ENCODE measurements around the gene PHEX. TPM values are rescaled to one million over a fixed set of nuclear protein-coding genes. Genes with fewer than 3 reads are reported as not detected.

PHEX gene
- total RNA-seq, 1 experiment from 2014 or later = 0.27 TPM

DNA sequence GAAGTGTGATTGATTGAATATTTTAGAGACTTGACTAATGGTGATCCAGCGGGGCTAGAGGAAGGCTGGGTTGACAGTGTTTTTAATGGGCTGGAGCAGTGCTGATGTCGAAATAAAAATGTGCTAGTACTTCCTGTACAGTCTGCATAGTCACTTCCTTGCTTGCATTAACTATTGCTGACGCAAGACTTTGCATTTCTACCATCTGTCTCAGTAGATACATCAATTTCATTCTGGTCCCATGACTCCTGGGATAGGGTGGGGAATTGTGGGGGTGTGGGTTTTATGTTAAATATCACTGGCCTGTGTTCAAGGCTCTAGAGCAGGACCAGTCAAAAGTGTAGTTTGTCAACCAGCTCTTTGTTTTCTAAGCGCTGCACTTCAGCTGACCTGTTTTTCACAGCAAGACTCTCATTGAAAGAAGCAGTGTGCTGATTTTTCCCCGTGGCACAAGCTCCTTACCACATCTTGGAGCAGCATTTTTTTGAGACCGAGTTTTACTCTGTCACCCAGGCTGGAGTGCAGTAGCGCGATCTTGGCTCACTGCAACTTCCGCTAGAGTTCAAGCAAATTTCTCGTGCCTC, 35.2 kb upstream of the PHEX start:
- no peaks in the 10 kb centered on the region for H4K20me1 ChIP-seq (ENCODE audit: insufficient read depth)
- intact Hi-C loops (cut with micrococcal nuclease) = no loop called here
- ChIA-PET RAD21 (ENCODE audit: low non-redundant PET in 1 of 2, low total read pairs in 2 of 2, uncharacterized antibody in 2 of 2, unreplicated experiment in 2 of 2) (no interaction called here), CTCF (no interaction called here), POLR2A (no interaction called here)
- ATAC-seq (no peak), DNase-seq (ENCODE audit: low read depth, low spot score) (no peak)
- H3K4me1 ChIP-seq (ENCODE audit: control insufficient read depth in 1 of 2, insufficient read depth in 2 of 2, low read length in 2 of 2) = no peaks in the 10 kb centered on the region
- H3K27me3 ChIP-seq (ENCODE audit: insufficient read depth, low read length) = no peaks in the 10 kb centered on the region
- H3K9me3 ChIP-seq (ENCODE audit: control insufficient read depth in 1 of 2, insufficient read depth in 1 of 2, low read depth in 1 of 2, low read length in 2 of 2) = no peaks in the 10 kb centered on the region
- no peak overlapping the region for H3K27ac ChIP-seq (ENCODE audit: low read depth, low read length)
- no peak overlapping the region for H3K9ac ChIP-seq (ENCODE audit: low read length)
- no peaks in the 10 kb centered on the region for H3K9me2 ChIP-seq (ENCODE audit: insufficient read depth)
- H3K79me2 ChIP-seq (ENCODE audit: insufficient read depth, low read length) = no peaks in the 10 kb centered on the region; the same call in 1 of the 2 replicates
- no peak overlapping the region for H3K4me2 ChIP-seq (ENCODE audit: low read length)
- BruUV-seq (replicated peaks) = no TSS peak
- TF ChIP-seq JUND (IDR thresholded peaks at IDR 0.05) = no peak
- TF ChIP-seq SP1 (IDR thresholded peaks at IDR 0.05; ENCODE audit: low read depth) = no peak
- TF ChIP-seq, protein P1, sequence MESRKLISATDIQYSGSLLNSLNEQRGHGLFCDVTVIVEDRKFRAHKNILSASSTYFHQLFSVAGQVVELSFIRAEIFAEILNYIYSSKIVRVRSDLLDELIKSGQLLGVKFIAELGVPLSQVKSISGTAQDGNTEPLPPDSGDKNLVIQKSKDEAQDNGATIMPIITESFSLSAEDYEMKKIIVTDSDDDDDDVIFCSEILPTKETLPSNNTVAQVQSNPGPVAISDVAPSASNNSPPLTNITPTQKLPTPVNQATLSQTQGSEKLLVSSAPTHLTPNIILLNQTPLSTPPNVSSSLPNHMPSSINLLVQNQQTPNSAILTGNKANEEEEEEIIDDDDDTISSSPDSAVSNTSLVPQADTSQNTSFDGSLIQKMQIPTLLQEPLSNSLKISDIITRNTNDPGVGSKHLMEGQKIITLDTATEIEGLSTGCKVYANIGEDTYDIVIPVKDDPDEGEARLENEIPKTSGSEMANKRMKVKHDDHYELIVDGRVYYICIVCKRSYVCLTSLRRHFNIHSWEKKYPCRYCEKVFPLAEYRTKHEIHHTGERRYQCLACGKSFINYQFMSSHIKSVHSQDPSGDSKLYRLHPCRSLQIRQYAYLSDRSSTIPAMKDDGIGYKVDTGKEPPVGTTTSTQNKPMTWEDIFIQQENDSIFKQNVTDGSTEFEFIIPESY (IDR thresholded peaks at IDR 0.05; ENCODE audit: extremely low read depth, insufficient replicate concordance, low read length) = no peak
- no peak for TF ChIP-seq FOSL1 (IDR thresholded peaks at IDR 0.05; ENCODE audit: low read depth)
- TF ChIP-seq, protein P2, sequence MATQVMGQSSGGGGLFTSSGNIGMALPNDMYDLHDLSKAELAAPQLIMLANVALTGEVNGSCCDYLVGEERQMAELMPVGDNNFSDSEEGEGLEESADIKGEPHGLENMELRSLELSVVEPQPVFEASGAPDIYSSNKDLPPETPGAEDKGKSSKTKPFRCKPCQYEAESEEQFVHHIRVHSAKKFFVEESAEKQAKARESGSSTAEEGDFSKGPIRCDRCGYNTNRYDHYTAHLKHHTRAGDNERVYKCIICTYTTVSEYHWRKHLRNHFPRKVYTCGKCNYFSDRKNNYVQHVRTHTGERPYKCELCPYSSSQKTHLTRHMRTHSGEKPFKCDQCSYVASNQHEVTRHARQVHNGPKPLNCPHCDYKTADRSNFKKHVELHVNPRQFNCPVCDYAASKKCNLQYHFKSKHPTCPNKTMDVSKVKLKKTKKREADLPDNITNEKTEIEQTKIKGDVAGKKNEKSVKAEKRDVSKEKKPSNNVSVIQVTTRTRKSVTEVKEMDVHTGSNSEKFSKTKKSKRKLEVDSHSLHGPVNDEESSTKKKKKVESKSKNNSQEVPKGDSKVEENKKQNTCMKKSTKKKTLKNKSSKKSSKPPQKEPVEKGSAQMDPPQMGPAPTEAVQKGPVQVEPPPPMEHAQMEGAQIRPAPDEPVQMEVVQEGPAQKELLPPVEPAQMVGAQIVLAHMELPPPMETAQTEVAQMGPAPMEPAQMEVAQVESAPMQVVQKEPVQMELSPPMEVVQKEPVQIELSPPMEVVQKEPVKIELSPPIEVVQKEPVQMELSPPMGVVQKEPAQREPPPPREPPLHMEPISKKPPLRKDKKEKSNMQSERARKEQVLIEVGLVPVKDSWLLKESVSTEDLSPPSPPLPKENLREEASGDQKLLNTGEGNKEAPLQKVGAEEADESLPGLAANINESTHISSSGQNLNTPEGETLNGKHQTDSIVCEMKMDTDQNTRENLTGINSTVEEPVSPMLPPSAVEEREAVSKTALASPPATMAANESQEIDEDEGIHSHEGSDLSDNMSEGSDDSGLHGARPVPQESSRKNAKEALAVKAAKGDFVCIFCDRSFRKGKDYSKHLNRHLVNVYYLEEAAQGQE (IDR thresholded peaks at IDR 0.05; ENCODE audit: low read depth) = no peak
- TF ChIP-seq CBX3 (IDR thresholded peaks at IDR 0.05; ENCODE audit: low read depth) = no peak
- TF ChIP-seq, protein P3, sequence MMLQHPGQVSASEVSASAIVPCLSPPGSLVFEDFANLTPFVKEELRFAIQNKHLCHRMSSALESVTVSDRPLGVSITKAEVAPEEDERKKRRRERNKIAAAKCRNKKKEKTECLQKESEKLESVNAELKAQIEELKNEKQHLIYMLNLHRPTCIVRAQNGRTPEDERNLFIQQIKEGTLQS (IDR thresholded peaks at IDR 0.05) = no peak
- no peak for TF ChIP-seq SRF (IDR thresholded peaks at IDR 0.05; ENCODE audit: low read depth)
- no peak for TF ChIP-seq POLR2AphosphoS5 (IDR thresholded peaks at IDR 0.05; ENCODE audit: low read depth, low read length)
- TF ChIP-seq RAD21 (IDR thresholded peaks at IDR 0.05; ENCODE audit: low read depth) = no peak
- TF ChIP-seq ZNF274 (IDR thresholded peaks at IDR 0.05; ENCODE audit: low read depth, low read length) = no peak
- no peak for TF ChIP-seq EZH2 (IDR thresholded peaks at IDR 0.05)
- TF ChIP-seq EZH2phosphoT487 (IDR thresholded peaks at IDR 0.05; ENCODE audit: borderline replicate concordance) = no peak
- no peak for TF ChIP-seq YY1 (IDR thresholded peaks at IDR 0.05; ENCODE audit: extremely low read depth, insufficient replicate concordance, low read depth, low read length)
- no peak for TF ChIP-seq SIN3A (IDR thresholded peaks at IDR 0.05; ENCODE audit: low read depth)
- TF ChIP-seq, protein P4, sequence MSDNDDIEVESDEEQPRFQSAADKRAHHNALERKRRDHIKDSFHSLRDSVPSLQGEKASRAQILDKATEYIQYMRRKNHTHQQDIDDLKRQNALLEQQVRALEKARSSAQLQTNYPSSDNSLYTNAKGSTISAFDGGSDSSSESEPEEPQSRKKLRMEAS (IDR thresholded peaks at IDR 0.05) = no peak
- TF ChIP-seq CEBPB (IDR thresholded peaks at IDR 0.05; ENCODE audit: low read depth) = no peak
- H3K36me3 ChIP-seq (ENCODE audit: control insufficient read depth in 1 of 2, insufficient read depth in 2 of 2, low read length in 2 of 2) = no peaks in the 10 kb centered on the region; a peak in 2 of 4 replicates
- H3K4me3 ChIP-seq (replicated peaks in 1 of 2; ENCODE audit: low read depth in 1 of 2, low read length in 2 of 2) = no peak overlapping the region
- no peak overlapping the region for H2AFZ ChIP-seq (ENCODE audit: low read depth, low read length, poor library complexity, severe bottlenecking)

All from HCT116 (cell line).